HL-60 (cell line): ENCODE results near the gene TIMP3.

Experiments used
- DNase-seq, 2 experiments: peaks; one replicate each; pipeline ENCODE4 v3.0.0-alpha.2; 2010 to 2020; ENCODE audit warnings: low read depth in 1 of 2, low spot score in 1 of 2
- H3K27ac ChIP-seq: fragments of 250-450 bp; sonication (Bioruptor Pico); replicated peaks from 2 replicates; pipeline ENCODE4 v1.5.1; 2020; ENCODE audit warnings: mild to moderate bottlenecking, moderate library complexity
- H3K27me3 ChIP-seq: fragments of 250-450 bp; sonication (Bioruptor Pico); 2 replicates; pipeline ENCODE4 v1.5.1; 2021; ENCODE audit warnings: mild to moderate bottlenecking, moderate library complexity; ENCODE audit not compliant: insufficient read depth, poor library complexity, severe bottlenecking
- H3K4me3 ChIP-seq: replicated peaks from 2 replicates; pipeline ENCODE4 v1.5.1; 2011; ENCODE audit warnings: mild to moderate bottlenecking, control low read depth, low read length; ENCODE audit not compliant: insufficient read depth
- CTCF ChIP-seq: IDR thresholded peaks from one replicate; pipeline ENCODE4 v1.5.1; 2011; ENCODE audit warnings: low read length, control low read depth, inconsistent platforms; ENCODE audit not compliant: insufficient read depth
- GABPA ChIP-seq: IDR thresholded peaks from 2 replicates; pipeline ENCODE4 v1.6.1; 2012; ENCODE audit warnings: low read depth
- POLR2AphosphoS5 ChIP-seq: IDR thresholded peaks from 2 replicates; pipeline ENCODE4 v1.6.1; 2012; ENCODE audit warnings: low read depth
- REST ChIP-seq: IDR thresholded peaks from 2 replicates; pipeline ENCODE4 v1.6.1; 2012; ENCODE audit warnings: low read depth; ENCODE audit not compliant: insufficient replicate concordance
- SPI1 ChIP-seq: IDR thresholded peaks from 2 replicates; pipeline ENCODE4 v1.6.1; 2012; ENCODE audit warnings: low read depth, mild to moderate bottlenecking, borderline replicate concordance

Gene TIMP3

GRCh38 chr22:32854351-32854804 lies 52.9 kb downstream of the TIMP3 start:
- no peak for TF ChIP-seq SPI1
- no peak for TF ChIP-seq CTCF
- TF ChIP-seq POLR2AphosphoS5 = no peak
- no peak for TF ChIP-seq REST
- no peak for TF ChIP-seq GABPA
- H3K27ac ChIP-seq = no peak overlapping the region
- H3K27me3 ChIP-seq = peaks cover 2% of the 10 kb centered on the region
- no peak for DNase-seq
- H3K4me3 ChIP-seq = no peak overlapping the region

GRCh38 chr22:32855045-32855756 lies 53.7 kb downstream of the TIMP3 start:
- H3K4me3 ChIP-seq = no peak overlapping the region
- H3K27ac ChIP-seq = no peak overlapping the region
- DNase-seq = no peak
- peaks cover 2% of the 10 kb centered on the region for H3K27me3 ChIP-seq
- no peak for TF ChIP-seq GABPA
- TF ChIP-seq REST = no peak
- no peak for TF ChIP-seq SPI1
- TF ChIP-seq POLR2AphosphoS5 = no peak
- no peak for TF ChIP-seq CTCF

- TF ChIP-seq SPI1 = no peak
- TF ChIP-seq POLR2AphosphoS5 = no peak
- TF ChIP-seq GABPA = no peak
- TF ChIP-seq REST = no peak
- TF ChIP-seq CTCF = no peak
- H3K27ac ChIP-seq = no peak overlapping the region
- no peak for DNase-seq
Observed at GRCh38 chr22:32858121-32858703, 56.7 kb downstream of the TIMP3 start.

More at GRCh38 chr22:32858121-32858703, 56.7 kb downstream of the TIMP3 start:
- H3K4me3 ChIP-seq = no peak overlapping the region
- peaks cover 2% of the 10 kb centered on the region for H3K27me3 ChIP-seq
